ENCODE measurements around the gene LPIN1. TPM values are rescaled to one million over a fixed set of nuclear protein-coding genes. Genes with fewer than 3 reads are reported as not detected.

Gene LPIN1
- total RNA-seq, 1 experiment from 2014 or later, result 4.4 TPM

DNA sequence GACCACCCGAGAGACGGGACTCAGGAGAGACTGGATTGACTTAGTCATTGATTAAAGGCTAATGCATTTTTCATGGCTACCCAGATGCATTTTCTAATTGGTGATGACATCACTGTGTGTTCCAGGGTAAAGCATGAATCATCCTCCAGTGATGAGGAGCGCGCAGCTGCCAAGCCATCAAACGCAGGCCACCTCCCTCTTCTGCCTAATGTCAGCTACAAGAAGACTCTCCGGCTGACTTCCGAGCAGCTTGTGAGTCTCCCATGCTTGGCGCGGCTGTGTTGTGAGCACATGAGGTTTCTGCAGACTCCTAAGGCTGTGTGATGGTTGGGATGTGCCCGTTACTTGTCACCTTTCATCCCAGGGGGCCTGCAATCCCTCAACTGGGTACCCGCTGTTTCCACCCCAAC, 56.4 kb downstream of the LPIN1 start:
- H3K79me1 ChIP-seq (ENCODE audit: insufficient read depth, low read depth, low read length, poor library complexity, severe bottlenecking), result no peaks in the 10 kb centered on the region
- no peak overlapping the region for H2BK20ac ChIP-seq (ENCODE audit: low read depth, low read length, poor library complexity, severe bottlenecking)
- Mint-ChIP-seq H3K9me3 (no peaks in the 10 kb centered on the region), H3K4me3 (no peak overlapping the region), H3K4me1 (no peaks in the 10 kb centered on the region), H3K36me3 (ENCODE audit: insufficient read depth in 1 of 3, low read depth in 3 of 3) (peaks cover 18 to 29% (median 28%) of the 10 kb centered on the region in 3 experiments; a peak in 6 of 7 replicates), H3K27me3 (ENCODE audit: low read depth) (no peaks in the 10 kb centered on the region), H3K27ac (peak overlapping the region in 1 of 3 experiments; percentile 13; a peak in 1 of 7 replicates)
- no peak overlapping the region for H3K14ac ChIP-seq (ENCODE audit: insufficient read depth, low read length)
- no peak overlapping the region for H2AFZ ChIP-seq (ENCODE audit: low read length)
- no peak overlapping the region for H4K5ac ChIP-seq (ENCODE audit: insufficient read length, low read depth, low read length)
- H3K9me3 ChIP-seq (ENCODE audit: control insufficient read depth, low read depth, low read length), result no peaks in the 10 kb centered on the region
- no peak overlapping the region for H3K4me2 ChIP-seq (ENCODE audit: insufficient read depth, insufficient read length, low read length)
- no CpG with 5 or more reads among the region's 11 CpGs for WGBS (ENCODE audit: extremely low coverage, insufficient read length, low lambda C conversion rate)
- H3K79me2 ChIP-seq (ENCODE audit: insufficient read depth, low read length), result no peaks in the 10 kb centered on the region
- H2BK12ac ChIP-seq (ENCODE audit: insufficient read length, low read depth, low read length), result no peak overlapping the region
- H2BK5ac ChIP-seq (ENCODE audit: insufficient read length, low read length), result no peak overlapping the region
- H3K4ac ChIP-seq (ENCODE audit: low read depth, low read length), result no peak overlapping the region
- no peaks in the 10 kb centered on the region for H3K4me1 ChIP-seq (ENCODE audit: insufficient read depth, low read length)
- H4K8ac ChIP-seq (replicated peaks; ENCODE audit: insufficient read length, low read depth, low read length), result no peak overlapping the region
- H4K20me1 ChIP-seq (ENCODE audit: control insufficient read depth, insufficient read depth, insufficient read length), result no peaks in the 10 kb centered on the region
- TF ChIP-seq, protein P1, sequence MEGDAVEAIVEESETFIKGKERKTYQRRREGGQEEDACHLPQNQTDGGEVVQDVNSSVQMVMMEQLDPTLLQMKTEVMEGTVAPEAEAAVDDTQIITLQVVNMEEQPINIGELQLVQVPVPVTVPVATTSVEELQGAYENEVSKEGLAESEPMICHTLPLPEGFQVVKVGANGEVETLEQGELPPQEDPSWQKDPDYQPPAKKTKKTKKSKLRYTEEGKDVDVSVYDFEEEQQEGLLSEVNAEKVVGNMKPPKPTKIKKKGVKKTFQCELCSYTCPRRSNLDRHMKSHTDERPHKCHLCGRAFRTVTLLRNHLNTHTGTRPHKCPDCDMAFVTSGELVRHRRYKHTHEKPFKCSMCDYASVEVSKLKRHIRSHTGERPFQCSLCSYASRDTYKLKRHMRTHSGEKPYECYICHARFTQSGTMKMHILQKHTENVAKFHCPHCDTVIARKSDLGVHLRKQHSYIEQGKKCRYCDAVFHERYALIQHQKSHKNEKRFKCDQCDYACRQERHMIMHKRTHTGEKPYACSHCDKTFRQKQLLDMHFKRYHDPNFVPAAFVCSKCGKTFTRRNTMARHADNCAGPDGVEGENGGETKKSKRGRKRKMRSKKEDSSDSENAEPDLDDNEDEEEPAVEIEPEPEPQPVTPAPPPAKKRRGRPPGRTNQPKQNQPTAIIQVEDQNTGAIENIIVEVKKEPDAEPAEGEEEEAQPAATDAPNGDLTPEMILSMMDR (conservative IDR thresholded peaks at IDR 0.05), result no peak
- H2AK5ac ChIP-seq (ENCODE audit: insufficient read length, low read length), result no peak overlapping the region
- H2BK15ac ChIP-seq (ENCODE audit: low read depth, low read length), result no peak overlapping the region
- no peak overlapping the region for H3K23ac ChIP-seq (ENCODE audit: insufficient read length, low read depth, low read length)
- no peak overlapping the region for H3K56ac ChIP-seq (ENCODE audit: insufficient read length, low read depth, low read length)
- no peaks in the 10 kb centered on the region for H3K27me3 ChIP-seq (ENCODE audit: insufficient read depth, low read length)
- no peak overlapping the region for H3K9ac ChIP-seq (ENCODE audit: extremely low read depth, insufficient read length, low read length)
- H2BK120ac ChIP-seq (ENCODE audit: low read depth, low read length, poor library complexity, severe bottlenecking), result no peak overlapping the region
- no peak overlapping the region for H3K27ac ChIP-seq (ENCODE audit: insufficient read length, low read depth, low read length)
- H4K91ac ChIP-seq (ENCODE audit: insufficient read length, low read depth, low read length), result no peak overlapping the region
- no peaks in the 10 kb centered on the region for H3K23me2 ChIP-seq (ENCODE audit: insufficient read length, low read depth, low read length, poor library complexity, severe bottlenecking)
- H3T11ph ChIP-seq (ENCODE audit: low read length), result no peak overlapping the region
- no peak overlapping the region for H3K18ac ChIP-seq (ENCODE audit: insufficient read length, low read depth, low read length)
- DNase-seq, result no peak

All from H9 (cell line).